ENCODE results near the gene GALNT11.

The GALNT11 gene

GRCh38 chr7:152097330-152097729 is 71.9 kb downstream of the GALNT11 start:
- no peak for DNase-seq (ENCODE audit: low read depth)
- TF ChIP-seq, protein P1, sequence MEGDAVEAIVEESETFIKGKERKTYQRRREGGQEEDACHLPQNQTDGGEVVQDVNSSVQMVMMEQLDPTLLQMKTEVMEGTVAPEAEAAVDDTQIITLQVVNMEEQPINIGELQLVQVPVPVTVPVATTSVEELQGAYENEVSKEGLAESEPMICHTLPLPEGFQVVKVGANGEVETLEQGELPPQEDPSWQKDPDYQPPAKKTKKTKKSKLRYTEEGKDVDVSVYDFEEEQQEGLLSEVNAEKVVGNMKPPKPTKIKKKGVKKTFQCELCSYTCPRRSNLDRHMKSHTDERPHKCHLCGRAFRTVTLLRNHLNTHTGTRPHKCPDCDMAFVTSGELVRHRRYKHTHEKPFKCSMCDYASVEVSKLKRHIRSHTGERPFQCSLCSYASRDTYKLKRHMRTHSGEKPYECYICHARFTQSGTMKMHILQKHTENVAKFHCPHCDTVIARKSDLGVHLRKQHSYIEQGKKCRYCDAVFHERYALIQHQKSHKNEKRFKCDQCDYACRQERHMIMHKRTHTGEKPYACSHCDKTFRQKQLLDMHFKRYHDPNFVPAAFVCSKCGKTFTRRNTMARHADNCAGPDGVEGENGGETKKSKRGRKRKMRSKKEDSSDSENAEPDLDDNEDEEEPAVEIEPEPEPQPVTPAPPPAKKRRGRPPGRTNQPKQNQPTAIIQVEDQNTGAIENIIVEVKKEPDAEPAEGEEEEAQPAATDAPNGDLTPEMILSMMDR (conservative IDR thresholded peaks at IDR 0.05; ENCODE audit: low read length) = no peak
- no peak overlapping the region for H3K4me3 ChIP-seq (ENCODE audit: low read length)

GRCh38 chr7:152103066-152103465 is 77.6 kb downstream of the GALNT11 start:
- TF ChIP-seq, protein P1 (conservative IDR thresholded peaks at IDR 0.05; ENCODE audit: low read length) = no peak
- no peak for DNase-seq (ENCODE audit: low read depth)
- H3K4me3 ChIP-seq (ENCODE audit: low read length) = no peak overlapping the region

DNA sequence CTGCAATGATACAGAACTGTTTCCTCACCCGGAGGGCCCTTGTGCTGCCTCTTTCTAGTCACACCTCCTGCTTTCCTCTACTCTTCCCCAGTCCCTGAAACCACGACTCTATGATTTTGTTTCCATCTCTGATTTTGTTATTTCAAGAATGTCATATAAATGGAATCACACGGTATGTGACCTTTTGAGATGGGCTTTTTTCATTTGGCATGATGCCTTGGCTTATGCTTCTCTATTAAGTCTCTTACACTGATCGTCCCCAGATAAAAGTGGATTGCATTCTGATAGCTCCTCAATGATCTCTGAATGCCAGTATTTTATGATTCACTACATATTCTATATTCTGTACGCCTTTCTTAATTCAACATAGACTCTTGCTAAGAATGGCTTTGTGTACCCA is 78.2 kb downstream of the GALNT11 start:
- TF ChIP-seq, protein P1 (conservative IDR thresholded peaks at IDR 0.05; ENCODE audit: low read length) = no peak
- no peak overlapping the region for H3K4me3 ChIP-seq (ENCODE audit: low read length)
- DNase-seq (ENCODE audit: low read depth) = no peak

DNA sequence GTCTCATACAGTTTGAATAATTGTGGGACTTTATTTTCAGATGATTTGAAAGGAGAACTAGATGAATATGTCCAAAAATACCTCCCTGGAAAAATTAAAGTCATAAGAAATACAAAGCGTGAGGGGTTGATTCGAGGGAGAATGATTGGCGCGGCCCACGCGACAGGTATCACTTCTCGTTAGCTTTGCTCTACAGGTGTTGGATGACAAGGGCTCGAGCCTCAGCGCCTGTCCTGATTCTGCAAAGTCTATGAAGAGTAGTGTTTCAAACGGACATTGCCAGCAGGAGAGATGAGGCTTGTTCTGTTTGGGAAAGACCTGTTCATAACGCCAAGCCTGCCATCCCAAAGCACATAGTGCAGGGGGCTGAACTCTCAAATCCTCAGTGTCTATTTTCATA is 79.7 kb downstream of the GALNT11 start:
- TF ChIP-seq, protein P1 (conservative IDR thresholded peaks at IDR 0.05; ENCODE audit: low read length) = no peak
- no peak for DNase-seq (ENCODE audit: low read depth)
- H3K4me3 ChIP-seq (ENCODE audit: low read length) = no peak overlapping the region

DNA sequence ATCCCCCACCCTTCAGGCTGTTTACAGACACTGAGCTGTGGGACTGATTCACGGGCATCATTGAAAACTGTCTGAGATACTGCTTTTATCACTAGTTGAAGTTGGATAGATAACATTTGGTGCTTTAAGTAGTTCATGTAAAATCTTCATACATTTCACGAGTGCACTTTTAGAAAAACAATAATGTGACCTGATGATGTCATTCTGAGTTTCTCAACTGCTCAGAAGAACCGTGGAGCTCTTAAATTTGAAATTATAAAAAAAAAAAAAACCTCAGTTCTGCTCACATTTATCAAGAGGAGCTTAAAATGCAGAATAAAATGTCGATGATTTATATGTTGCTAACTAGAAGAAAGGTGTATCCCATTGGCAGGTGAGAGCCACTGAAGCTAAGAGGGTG is 81.5 kb downstream of the GALNT11 start:
- H3K4me3 ChIP-seq (ENCODE audit: low read length) = no peak overlapping the region
- no peak for DNase-seq (ENCODE audit: low read depth)
- TF ChIP-seq, protein P1 (conservative IDR thresholded peaks at IDR 0.05; ENCODE audit: low read length) = no peak

DNA sequence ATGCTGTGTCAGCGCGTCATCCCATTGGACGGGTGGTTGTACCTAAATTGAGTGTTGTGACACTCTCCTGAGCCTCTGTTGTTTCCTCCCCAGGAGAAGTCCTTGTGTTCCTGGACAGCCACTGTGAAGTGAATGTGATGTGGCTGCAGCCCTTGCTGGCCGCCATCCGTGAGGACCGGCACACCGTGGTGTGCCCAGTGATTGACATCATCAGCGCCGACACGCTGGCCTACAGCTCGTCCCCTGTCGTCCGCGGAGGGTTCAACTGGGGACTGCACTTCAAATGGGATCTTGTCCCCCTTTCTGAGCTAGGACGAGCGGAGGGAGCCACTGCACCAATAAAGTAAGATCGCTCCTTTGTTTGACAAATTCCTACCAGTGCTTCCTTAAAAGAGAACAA is 82.5 kb downstream of the GALNT11 start:
- no peak for DNase-seq (ENCODE audit: low read depth)
- H3K4me3 ChIP-seq (ENCODE audit: low read length) = no peak overlapping the region
- TF ChIP-seq, protein P1 (conservative IDR thresholded peaks at IDR 0.05; ENCODE audit: low read length) = no peak

DNA sequence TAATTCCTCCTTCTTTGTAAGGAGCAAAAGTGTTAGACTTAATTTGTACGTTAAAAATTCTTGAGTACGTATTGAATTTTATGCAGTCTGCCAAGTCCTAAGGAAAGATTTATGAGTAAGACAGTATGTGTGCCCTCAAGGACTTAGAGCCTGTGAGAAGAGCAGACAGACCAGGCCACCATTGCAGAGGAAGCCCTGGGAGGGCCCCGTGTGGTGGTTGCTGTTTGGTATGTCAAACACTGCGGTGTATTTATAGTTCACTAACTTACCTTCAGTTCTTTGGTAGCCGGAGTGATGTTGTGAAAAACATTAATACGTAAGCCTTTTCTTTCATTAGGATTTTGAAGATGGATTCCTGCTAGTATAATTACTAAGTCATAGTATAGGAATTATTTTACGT is 82.9 kb downstream of the GALNT11 start:
- TF ChIP-seq, protein P1 (conservative IDR thresholded peaks at IDR 0.05; ENCODE audit: low read length) = no peak

More for the DNA sequence above, 82.9 kb downstream of the GALNT11 start:
- no peak overlapping the region for H3K4me3 ChIP-seq (ENCODE audit: low read length)
- DNase-seq (ENCODE audit: low read depth) = no peak
